GM19395 (cell line): ENCODE data around the gene SAXO2.
"Not testable (repeated sequence)": the region's sequence is repeated elsewhere in the genome, so short reads cannot be mapped to it uniquely, and the experiment has no call there.

ENCODE experiments used
- ATAC-seq: cut with Tn5 transposase; IDR thresholded peaks from one replicate; pipeline ENCODE4 v1.9.1; 2021; ENCODE audit warnings: mild to moderate bottlenecking, moderate library complexity; ENCODE audit not compliant: unreplicated experiment

The SAXO2 gene

GRCh38 chr15:82313446-82313845 lies 50.8 kb downstream of the SAXO2 start:
- no peak for ATAC-seq

- ATAC-seq, result not testable (repeated sequence)
Observed at GRCh38 chr15:82313951-82314768, 51.5 kb downstream of the SAXO2 start.

DNA sequence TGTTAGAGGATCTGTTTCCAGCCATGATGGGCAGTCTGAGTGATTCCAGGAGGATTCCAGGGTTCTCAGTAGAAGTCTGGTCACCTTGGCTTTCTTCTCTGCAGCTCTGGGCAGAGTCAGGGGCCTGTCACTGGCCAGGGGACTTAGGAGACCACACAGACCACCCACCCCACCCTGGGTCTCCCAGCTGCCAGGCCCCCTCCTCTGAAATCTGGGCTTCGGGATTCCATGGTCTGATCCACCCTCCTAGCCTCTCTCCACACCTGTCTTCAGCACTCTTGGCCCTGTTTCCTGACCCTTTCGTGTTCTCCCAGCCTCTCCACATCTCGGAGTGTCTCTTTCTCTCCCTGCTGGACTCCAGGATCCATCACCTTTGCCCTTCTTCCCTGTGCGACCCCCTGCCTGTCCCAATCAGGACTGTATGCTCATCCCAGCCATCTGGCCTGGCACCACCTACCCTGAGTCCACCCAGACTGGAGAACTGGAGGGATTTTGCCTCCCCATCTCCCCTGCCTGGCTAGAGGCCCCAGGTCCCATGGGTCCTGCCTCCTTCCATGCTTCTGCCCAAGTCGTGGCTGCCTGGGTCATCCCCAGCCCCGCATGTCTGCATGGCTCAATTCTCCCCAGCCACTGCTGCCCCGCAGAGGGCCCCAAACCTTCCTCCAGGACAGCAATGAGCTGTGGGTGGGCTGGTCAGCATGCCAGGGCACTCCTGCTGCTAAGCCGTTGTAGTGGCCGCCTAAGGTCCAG lies 52.3 kb downstream of the SAXO2 start:
- no peak for ATAC-seq

GRCh38 chr15:82315519-82316246 lies 53.1 kb downstream of the SAXO2 start:
- ATAC-seq, result no peak

GRCh38 chr15:82316247-82317090 lies 53.9 kb downstream of the SAXO2 start:
- ATAC-seq, result not testable (repeated sequence)

GRCh38 chr15:82317091-82317489 lies 54.5 kb downstream of the SAXO2 start:
- no peak for ATAC-seq

DNA sequence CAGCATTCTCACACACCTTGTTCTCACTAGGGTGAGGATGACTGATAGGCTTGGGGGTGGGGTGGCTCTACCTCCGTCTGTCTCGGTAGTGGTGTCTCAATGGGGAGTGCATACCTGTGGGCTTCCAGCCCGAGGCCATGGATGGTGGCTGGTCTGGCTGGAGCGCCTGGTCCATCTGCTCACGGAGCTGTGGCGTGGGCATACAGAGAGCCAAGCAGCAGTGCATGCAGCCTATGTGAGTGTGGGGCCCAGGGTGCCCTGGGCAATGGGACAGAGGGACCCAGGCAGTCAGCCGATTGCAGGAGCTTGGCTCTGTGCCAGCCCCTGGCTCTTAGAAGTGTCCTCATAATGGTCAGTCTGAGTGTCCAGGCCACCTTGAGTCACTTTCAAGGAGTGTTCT lies 54.9 kb downstream of the SAXO2 start:
- ATAC-seq, result not testable (repeated sequence)

DNA sequence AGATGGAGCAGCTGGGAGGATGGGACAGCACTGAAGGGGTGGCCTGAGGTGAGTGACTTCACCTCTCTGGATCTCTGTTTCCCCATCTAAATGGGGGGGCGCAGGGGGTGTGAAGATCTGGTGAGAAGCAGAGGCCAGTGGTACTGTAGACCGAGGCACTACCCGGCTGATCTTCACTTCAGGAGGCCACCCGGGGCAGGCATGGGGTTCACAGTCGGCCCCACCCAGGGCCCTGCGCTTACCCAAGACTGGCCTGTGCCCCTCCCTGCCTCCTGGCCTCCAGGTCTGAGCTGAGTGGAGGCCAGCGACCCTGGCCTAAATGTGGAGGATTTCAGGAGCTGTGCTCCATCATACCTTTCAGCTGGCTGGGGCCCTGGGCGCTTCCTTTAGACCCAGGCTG lies 55.7 kb downstream of the SAXO2 start:
- not testable (repeated sequence) for ATAC-seq

DNA sequence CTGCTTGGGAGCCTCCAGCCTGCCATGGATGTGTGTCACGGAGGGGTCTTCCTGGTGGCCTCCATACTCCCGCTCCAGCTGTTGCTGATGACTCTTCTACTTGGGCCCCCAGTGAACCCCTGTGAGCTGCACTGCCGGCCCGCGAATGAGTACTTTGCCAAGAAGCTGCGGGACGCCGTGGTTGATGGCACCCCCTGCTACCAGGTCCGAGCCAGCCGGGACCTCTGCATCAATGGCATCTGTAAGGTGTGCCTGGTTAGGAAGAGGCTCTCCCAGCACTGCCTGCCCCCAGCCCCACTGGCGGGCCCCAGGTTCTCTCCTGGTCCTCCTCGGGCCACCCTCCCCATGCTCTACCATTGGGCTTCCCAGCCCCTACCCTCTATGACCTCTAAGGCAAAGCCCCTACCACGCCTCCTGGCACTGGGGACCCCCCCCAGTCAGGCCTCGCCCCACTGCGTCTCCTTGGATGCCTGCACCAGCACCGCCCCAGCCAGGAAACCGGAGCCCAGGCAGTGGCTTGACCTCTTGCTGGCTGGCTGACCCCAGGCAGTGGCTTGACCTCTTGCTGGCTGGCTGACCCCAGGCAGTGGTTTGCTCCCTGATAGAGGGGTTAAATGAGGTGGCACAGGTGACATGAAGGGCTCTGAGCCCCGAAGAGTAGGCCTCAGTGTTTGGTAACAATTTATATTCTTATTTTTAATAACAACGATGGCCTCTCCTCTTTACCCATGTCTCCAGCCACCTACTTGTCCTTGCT lies 57.1 kb downstream of the SAXO2 start:
- not testable (repeated sequence) for ATAC-seq

DNA sequence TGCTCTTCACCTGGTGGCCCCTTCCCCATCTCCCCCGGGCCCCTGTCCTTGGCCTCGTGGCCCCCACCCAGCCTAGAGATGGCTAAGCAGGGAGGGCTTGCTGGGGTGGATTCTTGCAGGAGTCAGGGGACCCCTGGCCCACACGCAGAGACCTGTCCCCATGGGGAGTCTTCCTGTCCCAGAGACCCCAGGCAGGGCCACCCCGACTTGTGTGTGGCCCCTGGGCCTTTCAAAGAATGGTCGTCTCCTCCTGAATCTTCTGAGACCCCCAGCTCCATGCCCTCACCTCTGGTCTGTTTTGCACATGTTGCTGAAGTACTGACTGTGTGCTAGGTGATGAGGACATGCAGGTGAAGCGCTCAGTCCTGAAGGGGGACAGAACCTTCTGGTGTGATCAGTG lies 58.2 kb downstream of the SAXO2 start:
- ATAC-seq, result not testable (repeated sequence)

DNA sequence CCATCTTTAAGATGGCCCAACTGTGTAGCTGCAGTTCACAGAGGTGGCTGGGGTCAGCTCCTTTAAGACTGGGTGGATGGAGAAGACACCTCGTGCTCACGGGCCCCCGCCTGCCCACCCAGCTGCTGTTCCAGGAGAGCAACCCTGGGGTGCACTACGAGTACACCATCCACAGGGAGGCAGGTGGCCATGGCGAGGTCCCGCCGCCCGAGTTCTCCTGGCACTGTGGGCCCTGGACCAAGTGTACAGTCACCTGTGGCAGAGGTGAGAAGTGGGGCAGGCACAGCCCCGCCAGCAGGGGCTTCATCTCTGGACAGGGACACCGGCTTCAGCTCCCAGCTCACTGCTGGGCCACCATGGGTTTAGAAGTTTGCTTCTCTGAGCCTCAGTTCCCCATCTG lies 59.9 kb downstream of the SAXO2 start:
- ATAC-seq, result not testable (repeated sequence)

GRCh38 chr15:82324831-82325230 lies 62.2 kb downstream of the SAXO2 start:
- ATAC-seq, result not testable (repeated sequence)

DNA sequence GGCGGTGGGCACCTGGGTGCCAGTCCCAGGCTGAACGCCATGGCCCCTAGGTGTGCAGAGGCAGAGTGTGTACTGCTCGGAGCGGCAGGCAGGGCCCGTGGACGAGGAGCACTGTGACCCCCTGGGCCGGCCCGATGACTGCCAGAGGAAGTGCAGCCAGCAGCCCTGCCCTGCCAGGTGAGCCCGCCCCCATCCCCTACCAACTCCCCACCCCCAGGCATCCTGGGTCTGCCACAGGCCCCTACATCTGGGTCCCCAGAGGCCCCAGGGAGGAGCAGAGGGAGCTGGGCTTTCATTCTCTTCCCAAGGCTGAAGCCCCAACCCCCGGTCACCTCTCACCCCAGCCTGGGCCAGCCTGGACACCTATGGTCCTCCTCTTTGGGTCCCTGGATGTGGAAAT lies 63.0 kb downstream of the SAXO2 start:
- ATAC-seq, result not testable (repeated sequence)

DNA sequence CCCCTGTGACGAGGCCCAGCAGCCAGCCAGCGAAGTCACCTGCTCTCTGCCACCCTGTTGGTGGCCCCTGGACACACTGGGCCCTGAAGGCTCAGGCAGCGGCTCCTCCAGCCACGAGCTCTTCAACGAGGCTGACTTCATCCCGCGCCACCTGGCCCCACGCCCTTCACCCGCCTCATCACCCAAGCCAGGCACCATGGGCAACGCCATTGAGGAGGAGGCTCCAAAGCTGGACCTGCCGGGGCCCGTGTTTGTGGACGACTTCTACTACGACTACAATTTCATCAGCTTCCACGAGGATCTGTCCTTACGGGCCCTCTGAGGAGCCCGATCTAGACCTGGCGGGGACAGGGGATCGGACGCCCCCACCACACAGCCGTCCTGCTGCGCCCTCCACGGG lies 64.3 kb downstream of the SAXO2 start:
- not testable (repeated sequence) for ATAC-seq

GRCh38 chr15:82327372-82327771 lies 64.8 kb downstream of the SAXO2 start:
- not testable (repeated sequence) for ATAC-seq

- ATAC-seq, result not testable (repeated sequence)
Observed at GRCh38 chr15:82329039-82329438, 66.4 kb downstream of the SAXO2 start.

GRCh38 chr15:82330921-82331320 lies 68.3 kb downstream of the SAXO2 start:
- ATAC-seq, result not testable (repeated sequence)

- peak; percentile 78 for ATAC-seq
Observed at GRCh38 chr15:82331576-82332304, 69.1 kb downstream of the SAXO2 start.
